GM19397 (cell line): ENCODE measurements around the gene METTL16.
"Not testable (repeated sequence)": the region's sequence is repeated elsewhere in the genome, so short reads cannot be mapped to it uniquely, and the experiment has no call there.

Source experiments
- ATAC-seq: cut with Tn5 transposase; IDR thresholded peaks from one replicate; pipeline ENCODE4 v1.9.1; 2021; ENCODE audit warnings: mild to moderate bottlenecking, moderate library complexity; ENCODE audit not compliant: unreplicated experiment

Gene METTL16

GRCh38 chr17:2507015-2507414 lies 4.7 kb downstream of the METTL16 start:
- ATAC-seq = not testable (repeated sequence)

- ATAC-seq = no peak
Measured at GRCh38 chr17:2503627-2504026, 8.1 kb downstream of the METTL16 start.

DNA sequence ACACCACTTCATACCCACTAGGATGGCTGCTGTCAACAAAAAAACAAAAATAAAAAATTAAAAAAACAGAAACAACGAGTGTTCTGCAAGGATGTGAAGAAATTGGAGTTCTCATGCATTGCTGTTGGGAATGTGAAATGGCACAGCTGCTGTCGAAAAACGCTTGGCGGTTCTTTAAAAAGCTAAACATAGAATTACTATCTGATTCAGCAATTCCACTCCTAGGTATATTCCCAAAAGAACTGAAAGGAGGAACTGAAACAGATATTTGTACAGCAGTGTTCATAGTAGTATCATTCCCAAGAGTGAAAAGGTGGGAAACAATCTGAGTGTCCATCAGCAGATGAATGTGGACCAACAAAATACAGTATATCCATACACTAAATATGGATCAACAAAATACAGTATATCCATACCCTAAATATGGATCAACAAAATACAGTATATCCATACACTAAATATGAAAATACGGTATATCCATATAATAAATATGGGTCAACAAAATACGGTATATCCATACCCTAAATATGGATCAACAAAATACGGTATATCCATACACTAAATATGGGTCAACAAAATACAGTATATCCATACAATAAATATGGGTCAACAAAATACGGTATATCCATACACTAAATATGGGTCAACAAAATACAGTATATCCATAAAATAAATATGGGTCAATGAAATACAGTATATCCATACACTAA lies 8.7 kb downstream of the METTL16 start:
- no peak for ATAC-seq

- no peak for ATAC-seq
Measured at GRCh38 chr17:2500446-2500845, 11.2 kb downstream of the METTL16 start.

DNA sequence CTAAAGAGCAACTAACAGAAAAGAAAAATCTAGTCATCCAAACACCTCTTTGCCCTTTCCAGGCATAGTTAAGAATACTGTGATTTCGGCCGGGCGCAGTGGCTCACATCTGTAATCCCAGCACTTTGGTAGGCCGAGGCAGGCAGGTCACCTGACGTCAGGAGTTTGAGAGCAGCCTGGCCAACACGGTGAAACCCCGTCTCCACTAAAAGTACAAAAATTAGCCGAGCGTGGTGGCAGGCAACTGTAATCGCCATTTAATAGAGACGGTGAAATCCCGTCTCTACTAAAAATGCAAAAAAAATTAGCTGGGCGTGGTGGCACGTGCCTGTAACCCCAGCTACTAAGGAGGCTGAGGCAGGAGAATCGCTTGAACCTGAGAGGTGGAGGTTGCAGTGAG lies 22.4 kb downstream of the METTL16 start:
- ATAC-seq = not testable (repeated sequence)

- no peak for ATAC-seq
Measured at GRCh38 chr17:2487306-2487705, 24.4 kb downstream of the METTL16 start.

DNA sequence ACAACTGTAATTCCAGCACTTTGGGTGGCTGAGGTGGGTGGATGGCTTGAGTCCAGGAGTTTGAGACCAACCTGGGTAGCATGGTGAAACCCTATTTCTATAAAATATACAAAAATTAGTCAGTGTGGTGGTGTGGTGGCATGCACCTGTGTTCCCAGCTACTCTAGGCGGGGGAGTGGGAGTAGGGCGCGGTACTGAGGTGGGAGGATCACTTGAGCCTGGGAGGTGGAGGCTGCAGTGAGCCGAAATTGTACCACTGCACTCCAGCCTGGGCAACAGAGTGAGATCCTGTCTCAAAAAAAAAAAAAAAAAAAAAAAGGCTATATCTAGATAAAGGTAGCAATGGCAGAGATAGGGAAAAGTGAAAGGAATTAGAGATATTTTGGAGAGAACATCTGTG lies 25.0 kb downstream of the METTL16 start:
- not testable (repeated sequence) for ATAC-seq

DNA sequence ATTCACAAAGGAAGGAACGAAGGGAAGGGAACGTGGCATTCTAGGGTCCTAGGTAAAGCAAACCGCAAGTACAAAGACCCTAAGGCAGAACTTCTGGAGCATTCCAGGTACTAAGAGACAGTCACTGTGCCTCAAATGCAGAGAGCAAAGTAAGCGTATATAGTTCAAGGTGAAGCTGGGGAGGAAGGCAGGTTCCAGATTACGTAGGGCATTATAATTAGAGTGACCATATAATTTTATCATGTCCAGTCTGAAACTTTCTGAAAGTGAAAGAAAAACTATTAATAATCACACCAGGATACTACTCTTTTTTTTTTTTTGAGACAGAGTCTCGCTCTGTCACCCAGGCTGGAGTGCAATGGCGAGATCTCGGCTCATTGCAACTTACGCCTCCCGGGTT lies 25.7 kb downstream of the METTL16 start:
- no peak for ATAC-seq

GRCh38 chr17:2485543-2485942 lies 26.1 kb downstream of the METTL16 start:
- ATAC-seq = no peak

DNA sequence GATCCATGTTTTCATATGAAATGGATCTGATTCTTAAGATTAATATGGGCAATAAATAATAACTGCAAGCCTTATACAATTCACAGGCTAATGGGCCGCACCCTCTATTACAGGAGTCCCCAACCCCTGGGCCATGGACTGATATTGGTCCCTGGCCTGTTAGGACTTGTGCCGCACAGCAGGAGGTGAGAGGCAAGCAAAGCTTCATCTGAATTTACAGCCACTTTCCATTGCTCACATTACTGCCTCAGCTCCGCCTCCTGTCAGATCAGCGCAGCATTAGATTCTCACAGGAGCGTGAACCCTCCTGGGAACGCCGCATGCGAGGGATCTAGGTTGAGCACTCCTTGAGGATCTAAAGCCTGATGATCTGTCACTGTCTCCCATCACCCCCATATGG lies 26.8 kb downstream of the METTL16 start:
- no peak for ATAC-seq

DNA sequence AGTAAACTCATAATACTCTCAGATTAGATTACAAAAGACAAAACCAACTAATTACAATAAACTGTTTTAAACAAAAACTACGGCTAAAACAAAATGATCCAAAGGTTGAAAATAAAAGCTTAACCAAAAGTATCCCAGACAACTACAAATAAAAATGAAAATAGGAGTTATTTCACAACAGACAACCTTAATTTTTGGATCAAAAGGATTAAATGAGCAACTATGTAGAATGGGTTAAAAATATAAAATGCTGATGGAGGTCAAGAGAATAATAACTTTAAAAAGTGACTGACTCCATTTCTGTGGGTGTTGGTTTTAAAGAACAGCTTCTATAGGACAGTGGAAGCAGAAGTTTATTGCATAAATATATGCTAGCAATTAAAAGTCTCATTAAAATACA lies 28.6 kb downstream of the METTL16 start:
- ATAC-seq = no peak

DNA sequence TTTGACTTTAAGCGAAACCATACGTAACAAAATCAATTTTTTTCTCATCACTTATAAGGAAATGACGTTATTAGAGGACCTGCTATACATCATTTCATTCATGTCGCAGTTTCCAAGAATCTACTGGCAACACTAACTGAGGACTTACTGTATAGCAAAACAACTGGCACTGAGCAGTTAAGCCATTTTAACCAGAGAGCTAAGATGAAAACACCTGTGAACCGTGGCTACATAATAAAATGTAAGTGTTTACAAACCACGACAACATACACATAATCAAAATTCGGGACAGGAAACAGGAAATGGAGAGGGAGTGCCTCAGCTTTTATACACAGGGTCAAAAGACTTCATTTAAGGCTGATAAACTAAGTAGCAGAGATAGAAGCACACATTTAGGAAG lies 29.5 kb downstream of the METTL16 start:
- ATAC-seq = no peak

GRCh38 chr17:2481760-2482159 lies 29.9 kb downstream of the METTL16 start:
- ATAC-seq = no peak

GRCh38 chr17:2478458-2478857 lies 33.2 kb downstream of the METTL16 start:
- no peak for ATAC-seq

DNA sequence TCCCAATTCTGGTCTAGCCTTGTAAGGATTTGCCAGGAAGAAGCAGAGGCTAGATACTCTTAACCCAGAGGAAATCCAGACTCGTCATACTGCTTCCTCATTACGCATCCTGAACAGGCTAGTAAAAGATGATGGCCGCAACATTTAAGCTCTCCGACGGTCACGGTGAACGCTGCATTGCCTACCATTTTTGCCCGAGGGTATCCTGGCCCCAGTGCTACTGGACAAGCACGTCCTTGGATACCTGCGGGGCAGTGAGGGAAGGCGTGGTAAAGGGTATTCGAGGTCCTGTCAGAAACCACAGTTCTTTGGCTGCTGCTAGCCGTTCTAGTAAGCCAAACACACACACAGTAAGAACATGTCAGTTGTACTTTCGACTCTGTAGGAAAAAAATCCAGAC lies 36.6 kb downstream of the METTL16 start:
- no peak for ATAC-seq

DNA sequence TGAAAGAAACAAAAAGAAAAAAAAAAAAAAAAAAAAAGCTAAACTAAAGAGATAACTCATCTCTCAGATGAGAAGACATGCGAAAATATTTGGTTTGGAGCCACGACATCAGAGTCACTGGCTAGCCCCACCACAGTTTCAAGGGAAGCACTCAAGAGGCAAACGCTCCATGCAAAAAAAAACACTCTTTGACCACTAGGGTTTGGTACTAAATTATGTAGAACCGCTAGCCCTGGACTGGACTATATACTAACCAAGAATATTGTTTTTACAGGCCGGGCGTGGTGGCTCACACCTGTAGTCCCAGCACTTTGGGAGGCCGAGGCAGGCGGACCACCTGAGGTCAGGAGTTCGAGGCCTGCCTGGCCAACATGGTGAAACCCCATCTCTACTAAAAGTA lies 37.3 kb downstream of the METTL16 start:
- no peak for ATAC-seq

DNA sequence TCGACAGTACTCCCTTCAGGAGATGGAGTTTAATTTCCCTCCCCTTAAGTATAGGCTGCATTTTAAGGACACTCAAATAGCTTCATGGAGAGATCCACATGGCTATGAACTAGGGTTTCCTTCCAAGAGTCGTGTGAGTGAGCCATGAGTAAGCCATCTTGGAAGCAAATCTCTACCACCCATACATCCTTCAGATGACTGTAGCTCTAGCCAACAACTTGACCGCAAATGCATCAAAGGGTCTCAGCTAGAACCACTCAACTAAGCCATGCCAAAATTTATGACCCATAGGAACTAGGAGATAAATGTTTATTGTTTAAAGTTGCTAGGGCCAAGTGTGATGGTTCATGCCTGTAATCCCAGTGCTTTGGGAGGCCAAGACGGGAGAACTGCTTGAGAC lies 43.4 kb downstream of the METTL16 start:
- ATAC-seq = no peak

DNA sequence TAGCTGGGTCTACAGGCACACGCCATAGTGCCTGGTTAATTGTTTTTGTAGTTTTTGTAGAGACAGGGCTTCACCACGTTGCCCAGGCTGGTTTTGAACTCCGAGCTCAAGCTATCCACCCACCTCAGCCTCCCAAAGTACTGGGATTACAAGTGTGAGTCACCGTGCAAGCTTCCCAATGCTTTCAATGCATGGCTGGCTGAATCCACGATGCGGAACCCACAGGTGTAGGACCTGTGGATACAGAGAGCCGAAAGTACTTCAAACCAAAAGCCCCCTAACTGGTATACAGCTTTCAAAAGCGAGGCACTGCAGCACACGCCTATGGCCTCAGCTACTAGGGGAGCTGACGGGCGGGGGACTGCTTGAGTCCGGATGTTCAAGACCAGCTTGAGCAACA lies 44.8 kb downstream of the METTL16 start:
- no peak for ATAC-seq

- ATAC-seq = no peak
Measured at GRCh38 chr17:2462481-2462880, 49.2 kb downstream of the METTL16 start.

DNA sequence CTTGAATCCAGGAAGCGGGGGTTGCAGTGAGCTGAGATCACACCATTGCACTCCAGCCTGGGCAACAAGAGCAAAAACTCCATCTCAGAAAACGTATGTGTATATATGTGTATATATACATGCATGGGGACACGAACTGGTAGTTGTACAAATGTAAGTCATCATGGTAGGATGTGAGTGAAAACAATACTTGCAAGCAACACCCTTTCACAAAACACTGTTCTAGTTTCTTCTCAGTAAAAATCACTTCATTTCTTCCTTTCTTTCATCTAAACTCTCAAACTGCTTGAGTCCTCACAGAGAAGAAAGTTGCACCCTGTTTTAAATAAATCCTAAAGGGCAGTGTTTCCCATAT lies 51.8 kb downstream of the METTL16 start:
- no peak for ATAC-seq

DNA sequence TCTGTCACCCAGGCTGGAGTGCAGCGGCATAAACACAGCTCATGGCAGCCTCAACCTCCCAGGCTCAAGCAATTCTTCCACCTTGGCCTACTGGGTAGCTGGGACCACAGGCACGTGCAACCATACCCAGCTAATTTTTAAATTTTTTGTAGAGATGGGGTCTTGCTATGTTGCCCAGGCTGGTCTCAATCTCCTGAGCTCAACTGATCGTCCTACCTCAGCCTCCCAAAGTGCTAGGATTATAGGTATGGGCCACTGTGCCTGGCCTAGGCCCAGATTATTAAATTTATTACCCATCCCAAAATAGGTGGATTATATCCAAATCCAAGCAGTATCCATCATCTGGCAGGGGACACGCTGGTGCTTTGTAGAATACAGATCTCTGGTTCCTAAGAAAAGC lies 53.8 kb downstream of the METTL16 start:
- no peak for ATAC-seq

DNA sequence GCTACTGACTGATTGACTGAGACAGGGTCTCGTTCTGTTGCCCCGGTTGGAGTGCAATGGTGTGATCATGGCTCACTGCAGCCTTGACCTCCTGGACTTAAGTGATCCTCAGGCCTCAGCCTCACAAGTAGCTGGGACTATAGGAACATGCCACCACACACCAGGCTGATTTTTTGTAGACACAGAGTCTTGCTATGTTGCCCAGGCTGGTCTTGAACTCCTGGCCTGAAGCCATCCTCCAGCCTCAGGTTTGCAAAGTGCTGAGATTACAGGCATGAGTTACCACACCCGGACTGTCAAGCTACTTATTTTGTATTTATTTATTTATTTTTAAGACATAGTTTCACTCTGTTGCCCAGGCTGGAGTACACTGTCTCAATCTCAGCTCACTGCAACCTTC lies 55.2 kb downstream of the METTL16 start:
- ATAC-seq = no peak

GRCh38 chr17:2455956-2456355 lies 55.7 kb downstream of the METTL16 start:
- no peak for ATAC-seq
